Measurements from ENCODE around the gene CDCA7L.

DNA sequence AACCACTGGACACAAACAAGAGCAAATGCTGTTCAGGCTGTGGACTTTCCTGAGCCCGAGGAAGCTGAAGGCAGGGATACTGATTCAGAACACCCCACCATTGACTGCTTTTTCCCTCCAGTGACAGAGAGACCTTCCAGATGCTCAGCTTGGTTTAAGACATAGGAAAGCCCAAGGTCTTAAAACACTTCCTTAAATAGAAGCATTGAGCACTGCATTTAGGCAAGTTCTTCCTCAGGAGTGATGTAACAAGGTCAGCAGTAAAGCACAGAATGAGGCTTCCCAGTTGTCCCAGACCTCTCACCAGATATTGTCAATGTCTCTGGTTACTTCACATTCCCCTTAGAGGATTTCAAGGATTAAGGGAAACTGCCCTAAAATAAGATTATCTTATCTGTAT is 19.6 kb upstream of the CDCA7L start:
- TF ChIP-seq CTCF (conservative IDR thresholded peaks at IDR 0.05; ENCODE audit: low read depth, low read length): no peak
- no peak for TF ChIP-seq MAZ (IDR thresholded peaks at IDR 0.05; ENCODE audit: borderline replicate concordance, low read depth, low read length)
- no peak for TF ChIP-seq MXI1 (IDR thresholded peaks at IDR 0.05; ENCODE audit: borderline replicate concordance, low read depth, low read length)
- TF ChIP-seq FOS (IDR thresholded peaks at IDR 0.05; ENCODE audit: low read depth, low read length): no peak
- TF ChIP-seq CHD1 (IDR thresholded peaks at IDR 0.05; ENCODE audit: low read depth, low read length): no peak
- TF ChIP-seq POLR2A (IDR thresholded peaks at IDR 0.05; ENCODE audit: low read depth, low read length): no peak
- TF ChIP-seq RCOR1 (IDR thresholded peaks at IDR 0.05; ENCODE audit: insufficient replicate concordance, low read length): no peak
